H9 (cell line): ENCODE results near the gene RBM48. TPM values are rescaled to one million over a fixed set of nuclear protein-coding genes. Genes with fewer than 3 reads are reported as not detected.

Experiments
- DNase-seq: peaks from one replicate; pipeline ENCODE4 v3.0.0-alpha.2; 2017
- H2AFZ ChIP-seq: one replicate; pipeline ENCODE4 v1.6.1; 2013; ENCODE audit warnings: mild to moderate bottlenecking, low read length, control low read depth, moderate library complexity
- H2AK5ac ChIP-seq: 2 replicates; pipeline ENCODE4 v1.6.1; 2013; ENCODE audit warnings: low read length, control low read depth, mixed read lengths; ENCODE audit not compliant: insufficient read length
- H2BK120ac ChIP-seq: one replicate; pipeline ENCODE4 v1.6.1; 2013; ENCODE audit warnings: low read depth, mild to moderate bottlenecking, low read length, control low read depth, inconsistent platforms; ENCODE audit not compliant: poor library complexity, severe bottlenecking
- H2BK12ac ChIP-seq: 2 replicates; pipeline ENCODE4 v1.6.1; 2013; ENCODE audit warnings: low read length, control low read depth, mixed read lengths, low read depth; ENCODE audit not compliant: insufficient read length
- H2BK15ac ChIP-seq: 2 replicates; pipeline ENCODE4 v1.6.1; 2013; ENCODE audit warnings: low read depth, low read length, control low read depth
- H2BK20ac ChIP-seq: one replicate; pipeline ENCODE4 v1.6.1; 2013; ENCODE audit warnings: low read depth, mild to moderate bottlenecking, low read length, control low read depth, inconsistent platforms; ENCODE audit not compliant: poor library complexity, severe bottlenecking
- H2BK5ac ChIP-seq: 2 replicates; pipeline ENCODE4 v1.6.1; 2013; ENCODE audit warnings: low read length, control low read depth, mixed read lengths; ENCODE audit not compliant: insufficient read length
- H3K14ac ChIP-seq: 2 replicates; pipeline ENCODE4 v1.6.1; 2013; ENCODE audit warnings: low read length, control low read depth; ENCODE audit not compliant: insufficient read depth
- H3K18ac ChIP-seq: 2 replicates; pipeline ENCODE4 v1.6.1; 2013; ENCODE audit warnings: low read depth, mild to moderate bottlenecking, mixed read lengths, low read length, control low read depth; ENCODE audit not compliant: insufficient read length
- H3K23ac ChIP-seq: 2 replicates; pipeline ENCODE4 v1.6.1; 2013; ENCODE audit warnings: low read length, control low read depth, mixed read lengths, low read depth; ENCODE audit not compliant: insufficient read length
- H3K23me2 ChIP-seq: 2 replicates; pipeline ENCODE4 v1.6.1; 2013; ENCODE audit warnings: low read depth, mild to moderate bottlenecking, mixed read lengths, low read length, control low read depth; ENCODE audit not compliant: insufficient read length, poor library complexity, severe bottlenecking
- H3K27ac ChIP-seq: 2 replicates; pipeline ENCODE4 v1.5.1; 2013; ENCODE audit warnings: low read length, control low read depth, mixed read lengths, low read depth; ENCODE audit not compliant: insufficient read length
- H3K27me3 ChIP-seq: 2 replicates; pipeline ENCODE4 v1.6.1; 2013; ENCODE audit warnings: low read length, control low read depth, inconsistent platforms; ENCODE audit not compliant: insufficient read depth
- H3K4ac ChIP-seq: 2 replicates; pipeline ENCODE4 v1.6.1; 2013; ENCODE audit warnings: low read depth, mild to moderate bottlenecking, control low read depth, inconsistent platforms, low read length, moderate library complexity
- H3K4me1 ChIP-seq: 2 replicates; pipeline ENCODE4 v1.6.1; 2013; ENCODE audit warnings: low read length, control low read depth, inconsistent platforms; ENCODE audit not compliant: insufficient read depth
- H3K4me2 ChIP-seq: 2 replicates; pipeline ENCODE4 v1.6.1; 2013; ENCODE audit warnings: low read length, control low read depth, mixed read lengths; ENCODE audit not compliant: insufficient read length, insufficient read depth
- H3K56ac ChIP-seq: 2 replicates; pipeline ENCODE4 v1.6.1; 2013; ENCODE audit warnings: low read depth, mild to moderate bottlenecking, mixed read lengths, low read length, control low read depth; ENCODE audit not compliant: insufficient read length
- H3K79me1 ChIP-seq: 2 replicates; pipeline ENCODE4 v1.6.1; 2013; ENCODE audit warnings: low read depth, mild to moderate bottlenecking, moderate library complexity, low read length, control low read depth, inconsistent platforms; ENCODE audit not compliant: insufficient read depth, poor library complexity, severe bottlenecking
- H3K79me2 ChIP-seq: 2 replicates; pipeline ENCODE4 v1.6.1; 2013; ENCODE audit warnings: low read length, control low read depth, inconsistent platforms; ENCODE audit not compliant: insufficient read depth
- H3K9ac ChIP-seq: 2 replicates; pipeline ENCODE4 v1.6.1; 2013; ENCODE audit warnings: low read length, control low read depth, mixed read lengths; ENCODE audit not compliant: insufficient read length; ENCODE audit errors: extremely low read depth
- H3K9me3 ChIP-seq: one replicate; pipeline ENCODE4 v1.6.1; 2013; ENCODE audit warnings: low read depth, low read length, inconsistent platforms; ENCODE audit not compliant: control insufficient read depth
- H3T11ph ChIP-seq: one replicate; pipeline ENCODE4 v1.6.1; 2013; ENCODE audit warnings: mild to moderate bottlenecking, low read length, control low read depth, inconsistent platforms
- H4K20me1 ChIP-seq: one replicate; pipeline ENCODE4 v1.6.1; 2013; ENCODE audit not compliant: control insufficient read depth, insufficient read length, insufficient read depth
- H4K5ac ChIP-seq: 2 replicates; pipeline ENCODE4 v1.6.1; 2013; ENCODE audit warnings: low read depth, mild to moderate bottlenecking, mixed read lengths, low read length, control low read depth; ENCODE audit not compliant: insufficient read length
- H4K8ac ChIP-seq: replicated peaks from 2 replicates; pipeline ENCODE4 v1.6.1; 2013; ENCODE audit warnings: low read length, control low read depth, mixed read lengths, low read depth; ENCODE audit not compliant: insufficient read length
- H4K91ac ChIP-seq: 2 replicates; pipeline ENCODE4 v1.6.1; 2013; ENCODE audit warnings: low read depth, mild to moderate bottlenecking, moderate library complexity, mixed read lengths, low read length, control low read depth; ENCODE audit not compliant: insufficient read length
- H3K27ac Mint-ChIP-seq, 3 experiments: 2 replicates in 2 of 3; 3 replicates in 1 of 3; pipeline ENCODE4 v1.8.0; 2020 to 2021; ENCODE audit warnings: mixed read lengths in 3 of 3, mild to moderate bottlenecking in 1 of 3, moderate library complexity in 1 of 3
- H3K27me3 Mint-ChIP-seq: 2 replicates; pipeline ENCODE4 v1.8.0; 2021; ENCODE audit warnings: low read depth, mild to moderate bottlenecking, moderate library complexity, mixed read lengths
- H3K36me3 Mint-ChIP-seq, 3 experiments: 2 replicates in 2 of 3; 3 replicates in 1 of 3; pipeline ENCODE4 v1.8.0; 2020 to 2021; ENCODE audit warnings: low read depth in 3 of 3, mixed read lengths in 3 of 3; ENCODE audit not compliant: insufficient read depth in 1 of 3
- H3K4me1 Mint-ChIP-seq, 2 experiments: 2 replicates each; pipeline ENCODE4 v1.8.0; 2020; ENCODE audit warnings: mixed read lengths in 2 of 2
- H3K4me3 Mint-ChIP-seq, 2 experiments: 2 replicates in 1 of 2; 3 replicates in 1 of 2; pipeline ENCODE4 v1.8.0; 2020 to 2021; ENCODE audit warnings: mild to moderate bottlenecking in 2 of 2, mixed read lengths in 2 of 2, moderate library complexity in 1 of 2
- H3K9me3 Mint-ChIP-seq, 2 experiments: 2 replicates in 1 of 2; 3 replicates in 1 of 2; pipeline ENCODE4 v1.8.0; 2020; ENCODE audit warnings: mild to moderate bottlenecking in 2 of 2, mixed read lengths in 2 of 2, moderate library complexity in 1 of 2
- CTCF ChIP-seq: fragments of 200-600 bp; sonication (generic); conservative IDR thresholded peaks from 3 replicates; pipeline ENCODE4 v1.8.0; 2021; ENCODE audit warnings: antibody characterized with exemption, mild to moderate bottlenecking
- WGBS: extraction: QIAGEN DNeasy Blood & Tissue Kit; methylation state at CpG from one replicate; pipeline ENCODE4 v1.1.7; 2013; ENCODE audit warnings: missing lambda C conversion rate, low lambda C conversion rate, mixed read lengths; ENCODE audit not compliant: insufficient read length; ENCODE audit errors: extremely low coverage; 5-methylcytosine and 5-hydroxymethylcytosine counted together
- total RNA-seq: library from RNA; stranded (reverse); gene quantifications from 2 replicates; pipeline ENCODE4 v1.2.1, GENCODE V29; 2021

The RBM48 gene
- total RNA-seq, 1 experiment from 2014 or later, result 12.5 TPM

GRCh38 chr7:92546856-92547497 lies 18.4 kb downstream of the RBM48 start:
- Histone ChIP-seq H3K4me2 (no peak overlapping the region), H3K27ac (no peak overlapping the region), H3K4ac (no peak overlapping the region), H2BK20ac (no peak overlapping the region), H3K79me2 (no peaks in the 10 kb centered on the region), H3K18ac (no peak overlapping the region), H3K23ac (no peak overlapping the region), H2AFZ (no peak overlapping the region), H2BK12ac (no peak overlapping the region), H4K20me1 (no peaks in the 10 kb centered on the region), H3T11ph (no peak overlapping the region), H3K79me1 (no peaks in the 10 kb centered on the region), H3K4me1 (no peaks in the 10 kb centered on the region), H4K5ac (no peak overlapping the region), H3K9me3 (no peaks in the 10 kb centered on the region), H3K56ac (no peak overlapping the region), H2AK5ac (no peak overlapping the region), H2BK120ac (no peak overlapping the region), H3K9ac (no peak overlapping the region), H3K14ac (no peak overlapping the region; the same call in 1 of the 2 replicates), H4K8ac (no peak overlapping the region), H3K27me3 (no peaks in the 10 kb centered on the region), H3K23me2 (no peaks in the 10 kb centered on the region), H4K91ac (no peak overlapping the region), H2BK5ac (no peak overlapping the region), H2BK15ac (no peak overlapping the region)
- Mint-ChIP-seq H3K27ac (no peak overlapping the region), H3K4me3 (no peak overlapping the region), H3K36me3 (no peaks in the 10 kb centered on the region; a peak in 2 of 7 replicates), H3K9me3 (peaks cover 14 to 16% of the 10 kb centered on the region in 2 experiments; a peak in 4 of 5 replicates), H3K4me1 (no peaks in the 10 kb centered on the region), H3K27me3 (peaks cover 3% of the 10 kb centered on the region)
- TF ChIP-seq CTCF, result no peak
- no peak for DNase-seq
- no CpG with 5 or more reads among the region's 17 CpGs for WGBS
